ENCODE results near the gene FIGN.

Gene FIGN

DNA sequence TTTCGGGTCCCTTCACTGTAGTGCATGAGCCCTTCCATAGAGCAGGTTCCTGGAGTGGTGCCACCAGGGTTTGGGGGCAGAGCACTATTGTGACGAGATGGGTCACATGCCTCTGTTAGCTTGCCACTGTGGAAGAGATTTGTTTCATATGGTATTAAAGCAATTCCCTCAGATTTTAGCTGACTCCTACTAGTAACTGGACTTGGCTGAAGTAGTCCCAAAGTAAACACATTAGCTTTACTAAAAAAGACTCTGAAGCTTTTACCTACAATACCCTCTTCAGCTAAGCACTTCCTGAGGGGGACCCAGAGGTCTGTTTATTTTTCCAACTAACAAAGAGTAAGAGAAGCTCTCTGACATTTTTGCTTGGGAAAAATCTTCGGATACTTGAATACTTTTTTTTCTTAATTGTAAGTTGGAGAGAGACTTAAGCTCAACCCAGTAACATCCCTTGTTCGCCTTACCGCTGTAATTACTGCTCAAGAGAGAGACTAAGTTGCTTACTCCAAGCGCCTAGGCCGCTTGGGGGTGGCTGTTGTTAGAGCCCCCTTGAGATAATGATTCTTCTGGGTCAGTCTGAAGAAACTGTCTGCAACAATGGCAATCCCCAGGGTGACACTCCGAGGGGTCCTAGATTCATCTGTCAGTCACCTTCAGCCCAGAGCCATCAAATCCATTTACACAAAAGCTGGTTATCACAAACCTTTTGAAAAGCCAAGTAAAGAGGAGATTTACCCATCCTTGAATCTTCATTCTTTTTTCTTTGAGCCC is 177.4 kb downstream of the FIGN start:
- no peak for DNase-seq (ENCODE audit: low spot score)

DNA sequence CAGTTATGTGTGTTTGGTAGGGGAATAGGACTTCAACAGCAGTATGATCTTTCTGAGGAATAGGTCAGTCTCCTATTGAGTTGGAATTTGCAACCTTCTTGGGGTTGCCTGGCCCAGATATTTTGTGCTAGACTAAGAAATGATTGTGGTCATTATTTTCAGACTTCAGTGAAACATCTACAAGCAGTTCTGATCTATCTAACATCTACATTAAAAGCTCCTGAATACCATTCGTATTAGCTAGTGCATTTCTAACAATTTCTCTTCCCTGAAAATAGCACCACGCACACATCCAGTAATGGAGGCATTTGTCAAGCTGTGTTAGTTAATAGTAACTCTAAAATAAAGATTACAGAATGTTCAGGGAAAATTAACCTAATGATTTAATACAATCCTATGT is 179.3 kb downstream of the FIGN start:
- no peak for DNase-seq (ENCODE audit: low spot score)

DNA sequence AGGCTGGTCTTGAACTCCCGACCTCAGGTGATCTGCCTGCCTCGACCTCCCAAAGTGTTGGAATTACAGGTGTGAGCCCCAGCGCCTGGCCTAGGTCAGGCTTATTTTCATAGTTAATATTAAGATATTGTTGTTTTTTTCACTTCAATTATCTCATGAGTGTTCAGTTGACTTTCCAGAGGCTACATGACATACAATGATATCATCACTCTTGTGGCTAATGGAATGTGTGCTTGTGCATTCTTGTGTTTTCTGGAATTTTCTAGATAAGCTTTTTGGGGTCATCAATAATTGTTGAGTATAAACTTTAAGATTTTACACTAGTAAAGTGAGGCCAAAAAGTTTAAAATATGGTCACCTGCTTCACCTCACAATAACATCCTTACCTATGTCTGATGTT is 180.9 kb downstream of the FIGN start:
- DNase-seq (ENCODE audit: low spot score) = no peak

DNA sequence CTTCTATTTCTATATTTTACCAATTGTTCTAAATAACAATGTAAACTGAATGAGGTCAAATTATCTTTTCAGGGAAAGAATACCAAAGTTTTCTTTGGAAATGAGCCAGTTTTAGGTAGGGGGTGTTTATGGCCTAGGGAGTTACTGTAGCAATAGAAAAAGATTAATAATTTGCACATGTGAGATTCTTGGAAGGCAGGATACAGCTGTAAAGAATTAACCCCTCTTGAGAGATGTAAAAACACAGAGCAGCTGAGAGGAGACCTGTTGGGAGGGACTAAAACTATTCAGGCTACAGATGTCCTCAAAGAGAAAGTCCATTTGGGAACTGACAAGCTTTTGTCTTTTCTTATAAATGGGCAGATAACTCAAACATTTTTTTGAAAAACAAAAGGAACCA is 182.2 kb downstream of the FIGN start:
- DNase-seq (ENCODE audit: low spot score) = no peak

DNA sequence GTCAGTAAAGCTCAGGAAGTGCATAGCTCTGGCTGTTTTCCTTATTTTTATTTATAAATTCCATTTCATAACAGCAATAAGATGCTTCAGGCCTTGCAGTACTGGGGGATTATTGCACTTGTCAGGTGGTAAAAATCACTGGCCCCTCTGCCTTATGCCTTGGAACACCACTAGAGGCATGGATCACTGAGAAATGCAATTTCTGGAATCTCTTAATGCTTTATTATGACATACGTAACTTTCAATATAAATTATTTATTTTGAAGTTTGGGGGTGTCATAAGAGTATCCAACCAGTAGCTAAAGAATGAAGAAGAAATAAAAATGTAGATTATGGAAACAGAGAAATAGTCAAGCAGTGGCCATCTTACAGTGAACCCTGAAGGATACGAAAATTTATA is 183.1 kb downstream of the FIGN start:
- no peak for DNase-seq (ENCODE audit: low spot score)

DNA sequence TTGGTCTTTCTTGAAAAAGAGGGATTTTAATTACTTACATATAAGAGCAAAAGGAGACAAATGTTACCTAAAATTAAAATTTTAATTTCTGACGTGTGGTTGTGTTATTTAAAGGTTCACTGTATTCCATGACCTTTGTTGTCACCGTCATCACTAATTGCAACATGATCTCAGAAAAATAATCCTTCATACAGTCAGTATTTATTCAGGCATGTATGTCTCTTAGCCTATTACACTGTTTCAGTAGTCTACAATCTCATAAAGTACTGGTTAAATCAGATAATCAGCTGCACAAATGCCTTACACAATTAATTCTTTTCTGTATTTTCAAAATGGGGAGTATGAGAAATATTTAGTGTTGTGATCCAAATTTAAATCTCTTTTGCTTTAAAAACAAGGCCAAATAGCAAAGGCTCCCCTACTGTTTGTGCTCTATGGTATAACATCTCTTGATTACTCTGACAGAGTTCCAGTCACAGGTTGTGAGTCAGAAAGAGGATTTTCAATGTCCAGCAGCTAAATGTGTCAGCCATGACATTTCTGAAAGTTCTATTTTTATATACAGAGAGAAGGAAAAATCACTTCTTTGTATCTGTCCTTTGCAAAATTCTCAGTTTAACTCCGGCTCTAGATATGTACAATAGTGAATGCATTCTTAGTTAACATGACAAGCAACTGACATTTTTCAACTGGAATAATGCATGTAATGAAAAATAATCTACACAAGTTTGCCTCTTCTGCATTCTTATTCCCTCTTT is 184.0 kb downstream of the FIGN start:
- no peak for DNase-seq (ENCODE audit: low spot score)

DNA sequence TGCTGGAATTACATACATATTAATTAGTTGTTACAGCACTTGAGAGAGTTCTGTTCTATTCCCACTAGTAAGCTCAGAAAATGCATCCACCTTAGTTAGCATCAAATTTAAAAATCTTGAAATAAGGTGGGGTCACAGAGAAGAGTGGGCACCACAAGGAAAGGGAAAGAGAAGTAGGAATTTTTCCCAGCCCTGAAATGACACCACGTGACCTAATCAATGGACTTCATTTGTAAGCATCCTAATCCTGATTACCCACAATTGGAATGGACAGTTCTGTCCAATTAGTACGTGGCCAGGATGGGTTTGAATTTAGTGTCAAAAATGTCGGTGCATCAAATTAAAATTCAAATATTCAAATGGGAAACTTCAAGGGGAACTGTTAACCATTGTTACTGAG is 186.8 kb downstream of the FIGN start:
- no peak for DNase-seq (ENCODE audit: low spot score)
